RPMI8226 (cell line): ENCODE data around the gene BASP1.
A peak's percentile ranks its signal among the peaks of the same experiment; 100 is the strongest.
"Not testable (repeated sequence)": the region's sequence is repeated elsewhere in the genome, so short reads cannot be mapped to it uniquely, and the experiment has no call there.

Source experiments
- DNase-seq: peaks from one replicate; pipeline ENCODE4 v3.0.0-alpha.2; 2015

The BASP1 gene

DNA sequence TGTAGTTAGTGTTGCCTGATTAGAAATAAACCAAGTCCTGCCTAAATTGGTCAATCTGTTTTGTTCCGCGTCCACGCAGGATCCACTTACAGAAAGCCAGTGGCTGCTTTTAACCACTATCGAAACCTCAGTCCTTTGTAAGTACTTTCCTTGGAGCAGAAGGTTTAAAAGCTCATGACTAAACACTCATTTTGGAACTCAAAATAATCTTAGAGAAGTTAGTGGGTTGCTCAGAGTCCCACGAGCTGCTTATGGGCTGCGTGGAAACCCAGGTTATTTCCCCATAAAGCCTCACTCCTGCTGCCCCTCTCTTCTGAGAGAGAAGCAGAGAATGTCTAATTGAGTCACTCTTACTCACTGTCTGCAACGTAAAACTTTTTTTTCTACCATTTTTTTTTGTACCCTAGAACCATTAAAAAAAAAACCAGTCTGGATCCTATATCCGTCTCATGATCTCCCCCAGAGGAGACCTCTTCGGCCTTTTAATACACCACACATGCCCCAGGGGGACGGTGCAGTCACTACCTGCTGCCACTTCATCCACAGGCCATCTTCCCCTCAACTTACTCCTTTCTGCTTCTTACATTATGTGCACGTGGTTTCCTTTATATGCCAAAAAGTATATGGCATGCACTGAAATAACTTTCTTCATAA lies 7.6 kb downstream of the BASP1 start:
- no peak for DNase-seq

DNA sequence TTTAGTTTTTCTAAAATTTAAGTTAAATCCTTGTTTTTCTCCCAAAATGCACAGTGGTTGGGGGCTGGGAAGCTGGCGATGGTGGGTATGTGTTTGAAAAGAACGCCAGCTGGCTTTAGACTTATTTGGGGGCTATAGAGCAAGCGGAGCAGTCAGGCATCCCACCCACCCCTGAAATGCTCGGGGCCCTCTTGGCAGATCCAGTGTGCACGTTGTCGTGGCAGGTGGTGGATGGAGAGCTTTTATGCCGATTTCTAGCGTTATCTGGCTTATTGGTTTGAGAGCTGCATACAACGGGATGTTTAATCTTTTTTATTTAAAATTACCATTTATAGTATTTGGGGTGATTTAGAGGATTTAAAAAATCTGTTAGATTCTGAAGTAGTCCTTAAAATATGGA lies 8.1 kb downstream of the BASP1 start:
- no peak for DNase-seq

DNA sequence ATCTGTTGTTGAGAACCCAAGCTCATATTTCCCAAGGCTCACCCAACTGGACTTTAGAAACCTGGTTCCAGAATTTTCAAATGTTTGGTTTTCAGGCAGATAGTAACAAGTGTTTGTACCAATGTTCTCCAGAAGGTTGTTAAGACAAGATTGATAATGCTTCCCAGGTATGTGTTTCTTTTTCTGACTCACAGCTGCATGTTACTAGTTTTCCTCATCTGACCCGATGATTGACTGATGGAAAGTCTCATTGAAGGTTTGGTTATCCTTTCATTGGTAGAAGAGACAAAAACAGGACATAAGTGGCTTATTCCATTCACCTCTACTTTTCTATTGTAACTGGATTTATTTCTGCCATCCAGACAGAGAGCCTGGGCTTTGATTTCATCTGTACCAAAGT lies 10.4 kb downstream of the BASP1 start:
- no peak for DNase-seq

DNA sequence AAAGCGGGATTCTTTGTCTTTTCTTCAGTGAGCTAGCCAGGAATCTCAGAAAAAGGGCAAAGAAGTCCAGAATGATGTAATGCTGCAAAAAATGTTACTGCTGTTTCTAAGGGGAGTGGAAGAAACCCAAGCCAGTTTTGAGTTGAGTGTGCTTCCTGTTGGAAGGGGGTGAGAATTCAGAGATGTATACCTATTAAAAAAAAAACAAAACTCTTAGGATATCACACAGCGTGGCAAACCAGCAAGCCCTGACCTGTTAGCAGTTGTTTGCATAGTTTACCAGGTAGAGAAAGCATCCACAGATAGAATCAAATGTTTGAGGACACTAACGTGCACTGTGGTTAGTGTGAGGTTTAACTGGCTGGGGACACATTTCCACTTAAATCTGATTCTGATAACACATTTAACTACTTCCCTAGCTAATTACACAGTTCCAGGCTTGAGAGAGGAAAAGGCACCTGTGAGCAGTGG lies 11.4 kb downstream of the BASP1 start:
- no peak for DNase-seq

GRCh38 chr5:17229313-17229712 lies 11.9 kb downstream of the BASP1 start:
- DNase-seq: peak; percentile 10

GRCh38 chr5:17230191-17230590 lies 12.8 kb downstream of the BASP1 start:
- no peak for DNase-seq

GRCh38 chr5:17230808-17231525 lies 13.5 kb downstream of the BASP1 start:
- DNase-seq: no peak

- DNase-seq: no peak
Measured at GRCh38 chr5:17232405-17232804, 15.0 kb downstream of the BASP1 start.

DNA sequence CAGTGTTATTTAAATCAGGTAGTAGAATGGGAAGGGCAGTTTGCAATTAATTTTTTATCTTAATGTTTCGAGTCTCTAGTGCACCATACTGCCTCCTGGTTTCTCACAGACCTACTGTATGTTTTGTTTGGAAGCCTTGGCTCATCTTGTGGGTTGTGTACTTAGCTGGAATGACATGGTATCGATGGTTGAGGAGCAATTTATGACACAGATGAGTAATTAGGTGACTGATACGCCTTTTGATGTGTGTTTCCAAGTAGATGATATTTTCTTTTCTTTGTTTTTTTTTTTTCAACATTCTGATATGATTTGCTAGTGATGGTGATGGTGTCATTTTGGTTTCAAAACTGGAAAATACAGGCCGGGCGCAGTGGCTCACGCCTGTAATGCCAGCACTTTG lies 16.1 kb downstream of the BASP1 start:
- DNase-seq: no peak

DNA sequence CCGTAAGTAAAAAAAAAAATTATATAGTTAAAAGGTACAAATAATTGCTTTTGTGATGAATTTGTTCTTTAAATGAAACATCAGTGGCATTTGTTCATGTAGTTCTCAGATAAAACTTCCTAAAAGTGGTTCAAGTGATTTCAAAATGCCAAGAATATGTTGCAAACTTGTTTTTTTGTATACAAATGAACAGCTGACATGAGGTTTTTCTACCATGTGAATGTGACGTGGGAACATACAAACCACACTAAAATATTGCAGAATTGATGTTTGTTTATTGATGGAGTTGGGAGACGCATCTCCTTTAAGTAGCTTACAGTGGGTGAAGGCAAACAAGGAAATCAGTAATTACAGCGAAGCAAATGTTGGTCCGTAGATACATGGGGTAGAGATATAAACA lies 16.9 kb downstream of the BASP1 start:
- DNase-seq: no peak

GRCh38 chr5:17235731-17236330 lies 18.4 kb downstream of the BASP1 start:
- DNase-seq: no peak

DNA sequence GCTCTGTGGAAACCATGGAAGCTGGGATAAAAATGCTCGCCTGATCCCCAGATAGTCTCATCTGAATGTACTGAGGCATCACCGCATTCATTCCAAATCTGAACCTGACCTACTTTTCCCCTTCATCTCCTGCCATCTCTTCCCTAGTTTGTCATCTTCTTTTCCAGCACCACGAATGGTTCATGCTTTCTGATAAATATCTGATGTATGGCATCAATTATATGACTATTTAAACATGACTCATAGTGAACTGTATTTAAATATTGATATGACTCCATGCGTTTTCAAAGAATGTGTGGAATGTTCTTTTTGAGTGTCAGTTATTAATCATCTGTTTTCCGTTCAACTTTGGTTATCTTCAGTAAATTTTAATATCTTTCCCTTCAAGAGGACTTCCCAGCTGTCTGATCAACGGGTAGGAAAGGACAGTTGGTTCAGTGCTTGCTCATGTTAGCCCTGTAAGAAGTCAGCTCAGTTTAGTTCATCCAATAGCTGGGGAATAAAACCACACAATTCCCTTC lies 21.1 kb downstream of the BASP1 start:
- no peak for DNase-seq

DNA sequence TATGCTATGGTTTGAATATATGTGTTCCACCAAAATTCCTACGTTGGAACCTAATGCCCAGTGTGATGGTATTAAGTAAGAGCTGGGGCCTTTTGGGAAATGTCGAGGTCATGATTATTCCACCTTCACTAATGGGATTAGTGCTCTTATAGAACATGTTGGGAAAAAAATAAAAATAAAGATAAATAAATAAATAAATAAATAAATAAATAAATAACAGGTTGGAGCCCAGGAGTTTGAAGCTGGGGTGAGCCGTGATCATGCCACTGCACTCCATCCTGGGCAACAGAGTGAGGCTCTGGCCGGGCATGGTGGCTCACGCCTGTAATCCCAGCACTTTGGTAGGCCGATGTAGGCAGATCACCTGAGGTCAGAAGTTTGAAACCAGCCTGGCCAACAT lies 22.5 kb downstream of the BASP1 start:
- DNase-seq: no peak

DNA sequence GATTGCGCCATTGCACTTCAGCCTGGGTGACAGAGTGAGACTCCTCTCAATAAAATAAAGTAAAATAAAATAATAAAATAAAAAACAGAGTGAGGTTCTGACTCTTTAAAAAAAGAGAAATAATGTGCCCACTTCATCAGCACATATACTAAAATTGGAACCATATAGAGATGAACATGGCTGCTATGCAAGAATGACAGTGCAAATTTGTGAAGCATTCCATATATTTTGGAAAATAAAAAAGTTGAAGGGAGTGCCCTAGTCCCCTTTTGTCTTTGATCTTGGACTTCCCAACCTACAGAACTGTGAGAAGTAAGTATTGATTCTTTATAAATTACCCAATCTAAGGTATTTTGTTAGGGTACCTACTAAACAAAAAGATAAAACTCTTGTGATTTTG lies 23.1 kb downstream of the BASP1 start:
- no peak for DNase-seq

- DNase-seq: no peak
Measured at GRCh38 chr5:17241635-17242034, 24.2 kb downstream of the BASP1 start.

- DNase-seq: no peak
Measured at GRCh38 chr5:17243287-17244063, 26.0 kb downstream of the BASP1 start.

DNA sequence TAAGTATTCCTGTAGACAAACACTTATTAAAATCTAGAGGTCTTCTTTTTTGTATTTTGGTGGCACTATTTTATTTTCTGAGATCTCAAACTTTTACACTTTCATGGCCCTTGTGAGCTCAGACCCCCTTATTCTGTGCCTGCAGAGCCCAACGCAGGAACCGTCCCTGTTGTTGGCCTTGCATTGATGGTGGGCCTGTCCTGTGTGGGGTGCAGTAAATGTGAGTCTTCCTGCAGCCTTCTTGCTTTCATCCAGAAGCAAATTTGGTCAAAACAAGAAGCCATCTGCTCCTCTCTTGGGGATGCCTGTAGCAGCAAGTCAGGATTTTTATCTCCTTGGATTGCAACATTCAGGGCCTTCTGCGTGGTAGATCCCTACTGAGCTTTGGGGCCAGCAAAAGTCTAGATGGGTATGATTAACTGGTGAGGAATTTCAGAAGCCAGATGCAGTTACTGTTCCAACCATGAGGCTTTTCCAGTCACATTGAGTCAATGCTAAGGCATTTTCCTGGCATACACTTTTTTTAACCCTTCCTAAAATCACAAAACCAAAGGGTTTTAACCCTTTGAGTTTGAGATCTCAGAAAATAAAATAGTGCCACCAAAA lies 31.7 kb downstream of the BASP1 start:
- DNase-seq: no peak

GRCh38 chr5:17249841-17250240 lies 32.4 kb downstream of the BASP1 start:
- not testable (repeated sequence) for DNase-seq

GRCh38 chr5:17252543-17252942 lies 35.1 kb downstream of the BASP1 start:
- no peak for DNase-seq

GRCh38 chr5:17255471-17256021 lies 38.1 kb downstream of the BASP1 start:
- DNase-seq: no peak

GRCh38 chr5:17256171-17256570 lies 38.7 kb downstream of the BASP1 start:
- DNase-seq: no peak

- DNase-seq: no peak
Measured at GRCh38 chr5:17256839-17257238, 39.4 kb downstream of the BASP1 start.
